Measurements from ENCODE around the gene ATOH8.

ATOH8 gene

DNA sequence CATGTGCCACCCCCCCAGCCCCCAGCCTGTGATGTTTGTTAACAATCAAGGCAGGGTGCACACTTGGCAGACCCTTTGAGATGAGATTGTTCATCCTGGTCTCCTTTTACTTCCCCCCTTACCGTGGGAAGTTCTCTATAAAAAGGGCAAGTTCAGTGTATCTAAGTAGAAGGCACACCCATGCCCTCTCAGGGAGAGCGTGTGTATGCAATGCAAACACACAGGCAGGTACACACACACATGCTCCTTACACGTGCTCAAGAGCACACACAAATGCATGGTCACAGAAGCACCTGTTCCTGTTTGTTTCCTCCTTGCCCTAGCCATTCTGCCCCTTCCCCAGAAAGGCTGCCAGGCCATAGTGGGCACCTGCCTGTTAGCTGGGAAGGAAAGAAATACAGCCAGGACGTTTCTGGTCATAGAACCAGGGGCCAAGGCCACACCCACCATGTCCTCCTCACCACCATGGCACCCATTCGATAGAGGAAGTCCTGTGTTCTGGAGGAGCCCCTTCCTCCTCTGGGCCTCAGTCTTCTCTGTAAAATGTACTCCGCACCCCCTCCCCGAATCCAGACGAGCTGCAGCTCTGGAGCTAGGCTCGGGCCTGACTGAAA, 3.1 kb downstream of the ATOH8 start:
- no peak overlapping the region for H3K4me3 ChIP-seq (ENCODE audit: low read depth, low read length)
- TF ChIP-seq, protein P1, sequence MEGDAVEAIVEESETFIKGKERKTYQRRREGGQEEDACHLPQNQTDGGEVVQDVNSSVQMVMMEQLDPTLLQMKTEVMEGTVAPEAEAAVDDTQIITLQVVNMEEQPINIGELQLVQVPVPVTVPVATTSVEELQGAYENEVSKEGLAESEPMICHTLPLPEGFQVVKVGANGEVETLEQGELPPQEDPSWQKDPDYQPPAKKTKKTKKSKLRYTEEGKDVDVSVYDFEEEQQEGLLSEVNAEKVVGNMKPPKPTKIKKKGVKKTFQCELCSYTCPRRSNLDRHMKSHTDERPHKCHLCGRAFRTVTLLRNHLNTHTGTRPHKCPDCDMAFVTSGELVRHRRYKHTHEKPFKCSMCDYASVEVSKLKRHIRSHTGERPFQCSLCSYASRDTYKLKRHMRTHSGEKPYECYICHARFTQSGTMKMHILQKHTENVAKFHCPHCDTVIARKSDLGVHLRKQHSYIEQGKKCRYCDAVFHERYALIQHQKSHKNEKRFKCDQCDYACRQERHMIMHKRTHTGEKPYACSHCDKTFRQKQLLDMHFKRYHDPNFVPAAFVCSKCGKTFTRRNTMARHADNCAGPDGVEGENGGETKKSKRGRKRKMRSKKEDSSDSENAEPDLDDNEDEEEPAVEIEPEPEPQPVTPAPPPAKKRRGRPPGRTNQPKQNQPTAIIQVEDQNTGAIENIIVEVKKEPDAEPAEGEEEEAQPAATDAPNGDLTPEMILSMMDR (IDR thresholded peaks at IDR 0.05; ENCODE audit: low read depth, low read length), result no peak

DNA sequence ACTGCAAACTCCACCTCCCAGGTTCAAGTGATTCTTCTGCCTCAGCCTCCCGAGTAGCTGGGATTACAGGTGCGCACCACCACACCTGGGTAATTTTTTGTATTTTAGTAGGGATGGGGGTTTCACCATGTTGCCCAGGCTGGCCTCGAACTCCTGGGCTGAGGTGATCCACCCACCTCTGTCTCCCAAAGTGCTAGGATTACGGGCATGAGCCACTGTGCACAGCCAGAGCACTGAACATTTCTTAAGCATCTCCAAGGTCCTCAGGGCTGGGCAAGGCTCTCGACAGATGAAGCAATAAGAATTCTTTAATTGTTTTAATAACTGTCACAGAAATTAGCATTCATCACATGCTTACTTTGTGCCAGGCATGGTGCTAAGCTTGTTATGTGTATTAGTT, 4.1 kb downstream of the ATOH8 start:
- no peak overlapping the region for H3K4me3 ChIP-seq (ENCODE audit: low read depth, low read length)
- TF ChIP-seq, protein P1 (IDR thresholded peaks at IDR 0.05; ENCODE audit: low read depth, low read length), result no peak

DNA sequence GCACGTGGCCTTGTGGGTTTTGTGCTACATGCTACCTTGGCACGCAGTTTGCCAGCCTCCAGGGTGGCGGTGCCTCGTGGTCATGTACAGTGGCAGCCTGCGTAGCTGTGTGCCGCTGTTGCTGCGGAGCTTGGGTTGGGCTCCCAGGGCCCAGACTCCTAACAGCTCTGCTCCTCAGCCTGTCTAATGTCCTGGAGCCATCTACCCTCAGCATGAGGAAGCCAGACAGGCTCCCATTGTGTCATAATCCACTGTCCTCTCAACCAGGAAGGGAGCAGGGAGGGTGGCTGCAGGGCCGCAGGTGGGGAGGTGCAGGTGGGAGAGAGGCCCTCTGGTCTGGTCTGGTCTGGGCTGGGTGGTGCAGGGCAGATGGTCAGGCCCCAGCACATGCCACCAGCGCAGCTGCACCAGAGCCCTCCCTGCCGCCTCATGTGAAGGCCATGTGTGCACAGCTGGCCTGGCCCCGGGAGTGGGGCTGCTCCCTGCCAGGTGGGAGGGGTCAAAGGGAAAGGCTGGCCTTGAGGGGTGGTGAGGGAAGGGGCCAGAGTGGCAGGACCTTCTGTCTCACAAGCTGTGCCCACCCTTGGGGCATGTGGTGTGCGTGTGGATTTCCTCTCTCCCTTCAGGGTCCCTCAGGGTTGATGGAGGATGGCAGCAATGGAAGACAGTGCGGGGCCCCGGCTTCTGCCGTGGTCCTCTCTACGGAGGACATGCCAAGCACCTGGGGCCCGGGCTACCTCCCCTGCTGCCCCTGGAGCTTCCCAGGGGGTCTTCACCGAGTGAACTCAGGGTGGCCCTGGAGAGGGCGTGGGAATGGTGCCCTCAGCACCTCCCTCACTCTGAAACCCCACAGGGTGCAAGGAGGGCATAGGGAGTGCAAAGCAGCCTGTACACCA, 4.8 kb downstream of the ATOH8 start:
- TF ChIP-seq, protein P1 (IDR thresholded peaks at IDR 0.05; ENCODE audit: low read depth, low read length), result no peak
- H3K4me3 ChIP-seq (ENCODE audit: low read depth, low read length), result no peak overlapping the region

DNA sequence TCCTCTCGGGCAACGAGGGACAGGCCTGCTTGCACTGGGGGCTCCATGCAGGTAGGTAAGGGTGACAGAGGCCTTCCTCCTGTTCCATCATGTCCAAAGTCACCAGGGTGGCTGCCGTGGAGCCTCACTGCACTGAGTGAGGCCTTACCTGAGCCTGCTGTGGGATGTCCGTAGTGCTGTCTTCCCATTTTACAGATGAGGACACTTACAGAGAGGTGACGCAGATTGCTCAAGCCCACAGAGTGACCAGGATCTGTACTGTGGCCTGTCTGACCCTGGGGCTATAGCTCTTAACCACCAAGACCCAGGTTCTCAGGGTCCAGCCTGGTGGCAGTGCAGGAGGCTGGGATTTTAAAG, 5.4 kb downstream of the ATOH8 start:
- no peak overlapping the region for H3K4me3 ChIP-seq (ENCODE audit: low read depth, low read length)

DNA sequence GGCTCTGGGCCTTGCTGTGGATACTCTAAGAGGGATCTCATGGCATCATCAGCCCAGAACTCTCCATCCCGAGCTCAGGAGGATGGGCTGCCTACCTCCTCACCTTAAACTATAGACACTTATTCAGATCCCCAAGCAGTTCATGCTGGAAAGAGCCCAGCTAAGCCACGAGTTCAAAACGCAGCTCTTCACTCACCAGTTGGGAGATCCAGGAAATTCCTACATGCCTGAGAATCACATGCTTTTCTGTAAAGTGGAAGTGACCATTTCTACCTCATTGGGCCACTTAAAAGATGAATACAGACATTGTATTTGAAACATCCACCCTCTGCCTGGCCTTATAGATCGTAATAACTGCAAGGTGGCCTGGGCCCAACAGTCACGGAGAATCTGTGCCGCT, 6.6 kb downstream of the ATOH8 start:
- H3K4me3 ChIP-seq (ENCODE audit: low read depth, low read length), result no peak overlapping the region
- TF ChIP-seq, protein P1 (IDR thresholded peaks at IDR 0.05; ENCODE audit: low read depth, low read length), result no peak

More for the DNA sequence above, 5.4 kb downstream of the ATOH8 start:
- TF ChIP-seq, protein P1 (IDR thresholded peaks at IDR 0.05; ENCODE audit: low read depth, low read length), result no peak

DNA sequence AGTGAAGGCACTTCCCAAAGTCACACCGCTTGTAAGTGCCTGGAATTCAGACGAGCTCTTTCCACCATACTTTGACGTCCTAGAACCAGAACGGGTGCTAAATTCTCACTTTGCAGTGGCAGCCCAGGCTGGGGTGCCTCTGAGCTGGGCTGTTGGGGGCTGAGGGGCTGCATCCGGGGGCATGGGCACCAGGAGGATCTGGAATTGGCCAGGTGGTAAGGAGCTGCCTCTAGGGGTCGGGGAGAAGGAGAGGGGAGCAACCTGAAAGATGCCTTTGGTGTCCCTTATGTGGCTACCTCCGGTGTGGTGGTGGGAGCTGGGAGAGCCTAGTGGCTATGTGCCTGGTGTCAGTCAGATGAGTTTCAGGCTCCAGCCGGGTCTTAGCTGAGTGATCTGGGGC, 7.1 kb downstream of the ATOH8 start:
- TF ChIP-seq, protein P1 (IDR thresholded peaks at IDR 0.05; ENCODE audit: low read depth, low read length), result no peak
- no peak overlapping the region for H3K4me3 ChIP-seq (ENCODE audit: low read depth, low read length)

DNA sequence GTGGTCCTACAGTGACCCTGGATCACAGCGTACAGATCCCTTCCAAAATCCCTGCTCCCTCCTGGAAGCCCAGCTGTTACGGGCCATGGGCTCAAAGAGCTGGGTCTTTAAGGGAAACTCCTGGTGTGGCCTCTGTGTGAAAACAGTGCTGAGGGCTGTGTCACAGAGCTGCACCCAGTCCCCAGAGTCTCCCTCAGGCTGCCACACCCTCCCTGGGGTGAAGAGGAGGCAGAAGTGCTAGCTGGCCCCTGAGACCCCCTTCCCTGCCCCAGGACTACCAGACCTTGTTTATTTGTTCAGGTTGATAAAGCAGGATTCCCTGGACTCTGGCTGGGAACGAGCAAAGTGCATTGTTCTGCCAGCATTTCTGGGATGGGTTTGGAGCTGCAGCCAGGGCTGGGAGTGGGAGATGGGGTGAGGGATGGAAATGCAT, 7.7 kb downstream of the ATOH8 start:
- H3K4me3 ChIP-seq (ENCODE audit: low read depth, low read length), result no peak overlapping the region
- TF ChIP-seq, protein P1 (IDR thresholded peaks at IDR 0.05; ENCODE audit: low read depth, low read length), result no peak

Data from WI38 (cell line).